HG03469 (cell line): ENCODE results near the gene MRPL36.
"Not testable (repeated sequence)": the region's sequence is repeated elsewhere in the genome, so short reads cannot be mapped to it uniquely, and the experiment has no call there.

ENCODE experiments used
- ATAC-seq: cut with Tn5 transposase; IDR thresholded peaks from one replicate; pipeline ENCODE4 v1.9.1; 2021; ENCODE audit warnings: mild to moderate bottlenecking, moderate library complexity, moderate number of reproducible peaks; ENCODE audit not compliant: unreplicated experiment

The MRPL36 gene

DNA sequence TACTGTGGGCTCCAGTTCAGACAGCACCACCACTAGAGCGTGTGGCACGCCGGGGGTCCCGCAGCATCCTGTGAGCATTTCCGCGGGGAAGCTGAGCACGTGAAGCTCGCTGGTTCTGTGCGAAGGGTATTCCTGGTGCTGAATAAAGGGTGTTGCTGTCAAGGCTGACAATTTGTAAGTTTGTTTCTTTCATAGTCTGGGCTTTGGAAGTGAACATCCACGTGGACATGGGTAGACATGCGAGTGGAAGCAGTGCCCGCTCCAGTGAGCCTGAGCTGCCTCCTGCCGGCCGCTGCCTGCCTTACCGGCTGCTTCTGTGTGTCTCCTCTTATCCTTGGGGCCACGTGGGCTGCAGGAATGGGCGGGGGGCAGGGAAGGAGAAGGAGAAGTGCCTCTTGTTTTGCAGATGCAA lies 16.2 kb upstream of the MRPL36 start:
- no peak for ATAC-seq

DNA sequence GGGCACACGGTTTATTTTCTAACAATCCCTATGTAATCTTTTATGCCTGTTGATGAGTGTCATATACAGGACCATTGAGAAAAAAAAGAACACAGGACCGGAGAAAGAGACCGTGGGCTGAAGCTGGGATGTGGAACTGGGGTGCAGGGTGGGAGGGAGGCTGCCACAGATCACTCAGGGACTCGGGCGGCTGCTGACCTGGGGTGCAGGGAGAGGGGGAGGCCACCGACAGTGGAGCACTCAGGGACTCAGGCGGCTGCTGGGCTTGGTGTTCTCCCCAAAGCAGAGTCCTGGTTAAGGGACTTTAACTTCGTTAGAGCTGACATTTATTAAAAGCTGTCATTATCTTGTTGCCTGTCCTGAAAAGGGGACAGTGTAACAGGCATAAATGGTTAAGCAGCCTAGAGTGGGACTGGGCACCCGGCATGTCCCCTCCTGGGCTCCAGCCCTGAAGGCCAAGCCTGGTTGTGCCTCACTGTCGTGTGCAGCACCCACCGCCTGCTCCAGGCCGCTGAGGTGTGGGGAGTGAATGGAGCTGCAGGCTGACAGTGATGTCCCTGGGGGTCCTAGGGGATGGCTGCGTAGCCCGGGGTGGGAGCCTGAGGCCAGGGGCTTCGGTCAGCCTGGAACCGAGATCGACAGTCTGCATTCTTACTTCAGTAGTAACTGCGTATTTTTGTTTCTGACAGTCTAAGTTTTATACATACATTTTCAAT lies 15.6 kb upstream of the MRPL36 start:
- no peak for ATAC-seq

DNA sequence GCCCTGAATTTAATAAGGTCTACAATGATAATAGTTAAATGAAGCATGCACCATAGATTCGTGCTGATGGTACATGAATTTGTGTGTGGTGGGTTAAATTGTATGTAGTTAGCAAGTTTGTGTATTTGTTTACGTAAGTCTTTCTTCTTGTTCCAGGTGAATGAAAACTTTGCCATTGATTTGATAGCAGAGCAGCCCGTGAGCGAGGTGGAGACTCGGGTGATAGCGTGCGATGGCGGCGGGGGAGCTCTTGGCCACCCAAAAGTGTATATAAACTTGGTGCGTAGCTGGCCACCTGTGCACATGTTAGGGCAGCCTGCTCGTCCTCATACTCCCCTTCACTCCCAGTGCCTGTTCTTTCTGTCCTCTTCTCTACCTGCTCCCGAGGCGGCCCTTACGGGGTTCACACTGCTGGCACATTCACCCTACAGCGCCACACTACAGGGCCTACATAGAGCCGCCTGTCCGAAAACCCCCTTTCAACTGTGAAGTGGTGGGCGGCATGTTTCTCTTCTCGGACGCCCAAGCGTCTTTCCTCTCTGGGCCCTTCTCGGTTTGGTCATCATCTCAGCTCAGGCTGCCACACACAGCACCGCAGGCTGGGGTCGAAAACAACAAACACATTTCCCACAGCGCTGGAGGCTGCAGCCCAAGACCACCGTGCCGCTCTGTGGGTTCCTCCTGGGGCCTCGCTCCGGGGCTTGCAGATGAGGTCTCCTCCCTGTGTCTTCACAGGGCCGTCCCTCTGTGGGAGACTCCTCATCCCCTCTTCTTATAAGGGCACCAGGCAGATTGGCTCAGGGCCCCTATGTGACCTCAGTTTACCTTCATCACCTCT lies 14.8 kb upstream of the MRPL36 start:
- ATAC-seq: no peak

GRCh38 chr5:1810581-1811101 lies 11.0 kb upstream of the MRPL36 start:
- ATAC-seq: no peak

- no peak for ATAC-seq
Observed at GRCh38 chr5:1809416-1810035, 9.9 kb upstream of the MRPL36 start.

GRCh38 chr5:1808439-1808838 lies 8.8 kb upstream of the MRPL36 start:
- no peak for ATAC-seq

GRCh38 chr5:1807451-1808185 lies 8.0 kb upstream of the MRPL36 start:
- no peak for ATAC-seq

DNA sequence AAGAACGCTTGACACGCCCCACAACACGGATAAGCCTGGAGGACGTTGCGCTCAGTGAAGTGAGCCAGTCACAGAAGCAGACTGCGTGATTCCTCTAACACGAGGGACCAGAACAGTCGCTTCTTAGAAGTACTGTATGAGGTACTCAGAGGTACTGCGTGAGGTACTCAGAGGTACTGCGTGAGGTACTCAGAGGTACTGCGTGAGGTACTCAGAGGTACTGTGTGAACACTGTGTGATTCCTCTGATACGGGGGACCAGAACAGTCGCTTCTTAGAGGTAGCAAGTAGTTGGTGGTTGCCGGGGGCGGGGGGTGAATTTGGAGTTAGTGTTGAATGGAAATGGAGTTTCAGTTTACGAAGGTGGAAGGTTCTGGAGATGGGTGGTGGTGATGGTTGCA lies 7.3 kb upstream of the MRPL36 start:
- ATAC-seq: no peak

- no peak for ATAC-seq
Observed at GRCh38 chr5:1806199-1806598, 6.6 kb upstream of the MRPL36 start.

GRCh38 chr5:1805736-1806135 lies 6.1 kb upstream of the MRPL36 start:
- ATAC-seq: no peak

DNA sequence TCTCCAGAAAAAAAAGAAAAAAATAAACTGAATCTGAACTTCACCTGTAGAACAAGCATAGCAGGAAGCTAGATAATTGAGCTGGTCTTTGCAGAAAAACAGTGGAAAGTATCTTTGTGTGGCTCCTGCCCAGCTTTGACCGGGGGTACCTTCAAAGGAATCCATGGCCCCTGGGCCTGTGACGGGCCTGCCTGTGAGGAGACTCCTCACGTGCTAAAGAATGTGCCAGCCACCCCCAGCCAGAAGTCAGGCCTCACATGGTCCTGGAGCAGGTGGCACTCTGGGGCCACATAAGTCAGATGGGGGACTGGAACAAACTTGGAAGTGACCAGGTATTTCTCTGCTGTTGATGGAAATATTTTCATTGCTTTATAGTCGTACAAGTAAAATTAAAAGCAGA lies 5.7 kb upstream of the MRPL36 start:
- no peak for ATAC-seq

DNA sequence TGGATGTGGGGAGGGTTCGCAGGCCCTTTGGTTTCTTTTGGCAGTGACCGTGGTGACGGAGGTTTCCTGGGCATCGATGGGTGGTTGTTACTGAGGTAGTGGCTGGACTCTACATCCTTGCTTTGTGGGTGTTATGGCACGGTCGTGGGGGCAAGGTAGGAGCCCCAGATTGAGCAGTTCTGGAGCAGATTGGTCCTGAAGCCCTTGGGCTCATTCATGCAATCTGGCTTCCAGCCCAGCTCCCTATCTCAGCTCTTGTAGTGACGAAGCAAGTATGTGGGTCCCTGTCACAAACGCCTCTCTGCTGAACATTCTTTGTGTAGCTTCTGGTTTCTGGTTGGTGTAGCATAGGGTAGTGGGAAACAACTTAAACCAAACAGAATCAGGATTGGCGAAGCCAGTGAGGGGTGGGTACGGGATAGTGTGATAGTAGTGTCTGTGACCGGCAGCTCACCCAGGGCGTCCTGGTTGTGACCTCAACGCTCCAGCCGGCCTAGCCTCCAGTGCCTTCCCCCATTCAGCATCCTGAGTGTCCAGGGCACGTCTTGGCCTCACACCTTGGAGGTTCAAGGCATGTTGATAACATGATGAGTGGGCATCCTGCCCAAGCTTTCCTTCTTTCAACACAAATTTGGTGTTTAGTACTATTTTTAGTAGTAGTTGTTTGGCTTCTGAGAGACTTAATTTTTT lies 4.5 kb upstream of the MRPL36 start:
- ATAC-seq: no peak

DNA sequence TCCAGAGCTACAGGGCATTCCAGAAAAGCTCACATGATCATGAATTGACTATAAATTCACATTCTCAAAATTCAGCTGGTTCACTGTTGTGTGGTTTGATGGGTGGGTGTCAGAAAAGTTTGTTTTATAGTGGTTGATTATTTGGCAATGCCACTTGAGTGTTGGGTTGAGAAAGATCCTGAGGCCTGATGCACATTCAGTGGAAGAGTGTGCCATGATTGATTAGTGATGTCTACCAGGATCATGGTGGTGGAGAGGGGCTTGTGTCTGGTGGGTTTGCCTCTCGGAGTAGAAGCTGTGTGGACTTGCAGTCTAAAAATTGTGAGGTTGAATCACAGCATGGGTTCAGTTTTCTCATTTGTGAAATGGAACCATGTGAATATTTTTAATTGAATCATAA lies 3.6 kb upstream of the MRPL36 start:
- ATAC-seq: no peak

DNA sequence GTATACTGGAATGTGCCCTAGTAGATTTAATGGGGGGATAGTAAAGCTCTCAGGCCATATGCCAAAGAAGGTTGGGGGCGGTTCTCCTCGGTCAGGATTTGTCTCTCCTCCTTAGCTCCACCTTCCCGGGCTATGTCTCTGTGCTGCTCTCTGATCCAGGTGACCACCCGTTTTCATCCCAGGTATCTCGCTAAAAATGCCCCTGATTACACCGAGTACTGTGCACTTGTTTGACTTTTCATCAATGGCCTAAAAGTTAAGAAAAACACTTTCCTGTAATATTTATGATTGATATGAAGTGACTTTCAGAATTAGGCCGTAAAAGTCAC lies 2.3 kb upstream of the MRPL36 start:
- ATAC-seq: no peak

DNA sequence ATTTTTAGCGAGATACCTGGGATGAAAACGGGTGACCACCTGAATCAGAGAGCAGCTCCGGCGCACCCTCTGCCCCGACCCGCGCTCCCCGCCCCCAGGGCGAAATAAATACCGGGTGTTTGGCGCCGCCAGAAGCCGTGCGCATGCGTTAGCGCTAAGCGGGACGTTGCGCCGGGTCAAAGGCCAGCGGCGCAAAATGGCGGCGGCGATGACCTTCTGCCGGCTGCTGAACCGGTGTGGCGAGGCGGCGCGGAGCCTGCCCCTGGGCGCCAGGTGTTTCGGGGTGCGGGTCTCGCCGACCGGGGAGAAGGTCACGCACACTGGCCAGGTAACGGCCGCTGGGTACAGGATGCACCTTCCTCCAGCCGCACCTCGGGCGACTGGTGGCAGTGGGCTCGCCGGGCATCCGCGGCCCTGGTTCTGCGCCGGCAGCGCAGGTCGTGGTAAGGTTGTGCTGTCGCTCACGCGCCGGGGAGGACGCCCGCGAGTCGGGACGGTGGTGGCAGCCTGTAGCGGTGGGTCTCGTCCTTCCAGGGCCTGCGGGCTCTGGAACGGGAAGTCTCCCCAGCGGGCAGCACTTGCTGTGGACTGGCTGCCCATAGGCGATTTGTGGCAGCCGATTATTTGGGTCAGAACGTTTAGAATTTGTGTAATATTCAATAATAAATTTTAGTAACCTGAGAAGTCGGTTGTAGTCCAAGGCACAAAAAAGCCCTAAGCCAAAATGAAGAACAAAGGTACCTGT lies 1.8 kb upstream of the MRPL36 start, which contains the start of gene NDUFS6:
Gene NDUFS6 (plus strand): TSS at position 186 of the 745 bp plus-strand sequence. CDS start 11 bp downstream, at position 197.
- peak; percentile 42 for ATAC-seq

- ATAC-seq: peak; percentile 30
Observed at GRCh38 chr5:1800472-1801221, 1.0 kb upstream of the MRPL36 start.

DNA sequence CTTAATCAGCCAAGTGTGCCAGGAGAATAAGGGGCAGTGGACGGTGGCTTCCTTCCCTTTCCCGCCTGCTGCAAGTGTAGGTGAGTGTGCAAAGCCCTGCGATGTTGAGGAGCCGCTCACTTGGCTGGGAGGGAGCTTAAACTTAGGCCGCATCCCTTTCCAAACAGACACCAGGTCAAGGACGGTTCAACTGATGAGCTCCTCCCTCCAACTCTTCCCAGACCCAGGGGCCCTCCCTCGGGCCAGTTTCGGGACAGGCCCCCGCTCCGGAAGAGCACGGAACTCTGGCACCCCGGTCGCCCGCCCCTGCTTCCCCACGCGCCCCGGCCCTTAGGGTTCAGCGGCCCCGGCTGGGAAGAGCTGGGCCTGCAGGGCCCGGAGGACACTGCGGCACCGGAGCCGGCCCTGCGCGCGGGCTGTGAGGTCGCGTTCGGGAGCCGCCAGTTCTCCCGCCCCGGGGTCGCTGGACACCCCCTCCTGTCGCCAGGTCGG lies 481 bp downstream of the MRPL36 start:
- ATAC-seq: peak; percentile 1

DNA sequence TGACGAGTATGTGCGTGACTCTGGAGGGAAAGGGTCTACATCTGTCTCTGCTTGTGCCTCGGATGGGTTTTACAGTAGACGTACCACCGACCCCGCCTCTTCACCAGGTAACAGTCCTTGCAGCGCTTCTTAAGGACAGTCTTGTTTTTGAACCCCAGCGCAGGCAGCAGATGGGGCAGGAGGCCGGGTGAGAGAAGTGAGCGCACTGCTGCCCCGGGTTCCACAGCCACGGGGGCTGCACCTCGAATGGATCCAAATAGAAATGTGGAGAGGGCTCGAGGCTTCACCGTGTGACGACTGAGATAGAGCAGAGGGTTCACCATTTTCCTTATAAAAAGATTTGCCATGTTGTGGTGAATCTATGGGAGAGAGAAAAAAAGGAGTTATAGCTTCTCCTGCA lies 1.0 kb downstream of the MRPL36 start:
- not testable (repeated sequence) for ATAC-seq

- ATAC-seq: no peak
Observed at GRCh38 chr5:1797855-1798254, 1.8 kb downstream of the MRPL36 start.
